HuH-7 (cell line): ENCODE measurements around the gene CAST.
A peak's percentile ranks its signal among the peaks of the same experiment; 100 is the strongest.

Source experiments
- DNase-seq: peaks from one replicate; pipeline ENCODE4 v3.0.0; 2011; ENCODE audit warnings: low spot score

CAST gene

DNA sequence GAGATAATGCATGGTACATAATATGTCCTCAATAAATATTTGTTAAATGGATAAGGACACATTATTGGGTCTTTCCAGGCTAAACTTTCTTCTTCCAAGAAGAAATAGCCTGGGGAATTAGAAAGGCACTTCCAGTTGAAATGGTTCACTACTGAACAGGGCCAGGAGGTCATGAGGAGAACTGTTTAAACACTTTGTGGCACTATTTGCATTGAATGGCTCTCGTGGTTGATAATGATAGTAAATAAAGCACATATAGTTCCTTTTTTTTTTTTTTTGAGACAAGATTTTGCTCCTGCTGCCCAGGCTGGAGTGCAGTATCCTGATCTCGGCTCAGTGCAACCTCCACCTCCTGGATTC, 19.9 kb upstream of the CAST start:
- DNase-seq: no peak

GRCh38 chr5:96645091-96645490, 17.1 kb upstream of the CAST start:
- DNase-seq: no peak

DNA sequence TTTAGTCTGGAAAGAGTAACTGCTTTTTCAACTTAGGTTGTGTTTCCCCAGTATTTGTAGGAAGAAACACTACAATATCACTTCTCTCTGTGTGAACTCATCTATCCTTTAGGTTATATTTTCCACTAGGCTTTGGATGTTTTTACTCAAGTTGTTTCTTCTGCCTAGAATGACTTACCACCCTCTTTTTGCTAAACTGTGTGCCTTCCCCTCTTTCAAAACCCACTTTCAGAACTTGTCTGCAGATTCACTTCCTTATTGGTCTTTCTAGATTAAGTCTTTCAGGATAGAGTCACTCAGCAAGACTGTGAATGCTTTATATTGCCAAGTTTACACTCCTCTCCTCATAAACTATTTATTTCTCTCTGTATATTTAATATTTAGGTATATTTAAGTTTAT, 14.2 kb upstream of the CAST start:
- no peak for DNase-seq

GRCh38 chr5:96648593-96648992, 13.6 kb upstream of the CAST start:
- no peak for DNase-seq

DNA sequence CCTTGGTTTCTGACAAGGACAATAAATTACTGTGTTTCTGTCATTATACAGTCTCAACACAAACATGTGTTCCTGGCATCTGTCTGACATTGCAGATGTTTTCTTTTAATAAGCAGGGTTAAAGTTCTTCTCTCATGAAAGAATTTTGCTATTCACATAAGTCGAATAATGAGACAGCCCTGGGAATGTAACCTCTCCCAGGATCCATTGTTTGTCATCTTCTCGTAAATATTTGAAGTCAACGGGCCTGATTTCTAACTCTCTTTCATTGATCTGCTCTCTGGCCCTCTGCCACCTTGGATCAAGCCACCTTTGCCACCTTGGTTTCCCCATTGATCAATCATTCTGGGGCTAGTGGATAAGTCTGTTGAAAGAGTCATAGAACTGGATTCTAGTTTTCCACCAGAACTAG, 12.9 kb upstream of the CAST start:
- DNase-seq: no peak

GRCh38 chr5:96649681-96650540, 12.3 kb upstream of the CAST start:
- DNase-seq: no peak

GRCh38 chr5:96651047-96651446, 11.1 kb upstream of the CAST start:
- no peak for DNase-seq

GRCh38 chr5:96651948-96652753, 10.0 kb upstream of the CAST start:
- peak; percentile 25 for DNase-seq

DNA sequence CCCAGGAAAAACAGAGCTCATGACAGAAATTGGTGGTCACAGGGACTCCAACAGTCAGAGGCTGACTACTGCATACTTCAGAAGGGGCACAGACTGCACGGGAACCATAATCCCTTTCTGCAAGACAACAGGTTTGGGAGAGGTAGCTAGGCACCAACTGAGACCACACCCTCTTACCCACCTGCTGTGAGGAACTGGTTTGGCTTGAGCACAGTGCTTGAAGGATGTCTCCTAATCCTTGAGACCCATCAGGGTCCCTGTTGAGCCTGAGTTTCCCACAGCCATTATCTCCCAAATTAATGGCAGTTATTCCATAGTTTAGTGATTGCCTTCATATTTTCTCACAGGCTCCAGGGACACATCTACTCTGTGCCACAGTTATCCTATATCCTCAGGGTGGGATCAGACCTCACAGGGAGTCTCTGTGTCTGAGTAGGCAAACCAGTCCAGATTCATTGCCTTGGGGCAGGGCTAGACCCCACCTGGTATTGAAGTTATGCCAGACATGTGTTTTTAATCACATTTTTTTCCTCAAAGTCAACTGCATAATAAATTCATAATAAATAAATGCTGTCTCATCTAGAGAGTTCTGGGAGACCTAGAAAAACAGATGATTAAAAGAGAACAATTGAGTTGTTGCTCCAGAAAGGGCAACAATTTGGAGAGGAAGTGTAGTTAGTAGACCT, 9.3 kb upstream of the CAST start:
- DNase-seq: no peak

- no peak for DNase-seq
Observed at GRCh38 chr5:96654209-96654608, 8.0 kb upstream of the CAST start.

DNA sequence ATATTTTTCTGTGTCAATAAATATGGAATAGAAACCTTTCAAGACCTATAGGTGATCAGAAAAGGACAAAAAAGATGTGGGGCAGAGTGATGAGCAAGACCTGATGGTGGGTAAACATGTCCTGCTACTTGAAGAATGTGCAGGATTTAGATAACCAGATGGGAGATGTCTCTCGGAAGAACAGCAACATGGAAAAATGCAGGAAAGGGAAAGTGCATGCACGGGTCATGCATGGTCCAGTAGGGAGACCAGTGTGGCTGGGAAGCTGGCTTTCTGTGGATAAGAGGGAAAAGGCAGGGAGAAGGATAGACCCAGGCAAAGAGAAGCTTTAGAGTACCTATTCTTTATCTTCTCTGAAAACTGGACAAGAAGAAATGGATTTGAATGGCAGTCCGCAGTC, 7.1 kb upstream of the CAST start:
- DNase-seq: no peak

- no peak for DNase-seq
Observed at GRCh38 chr5:96655506-96655905, 6.7 kb upstream of the CAST start.

- DNase-seq: peak; percentile 17
Observed at GRCh38 chr5:96657068-96657467, 5.1 kb upstream of the CAST start.

DNA sequence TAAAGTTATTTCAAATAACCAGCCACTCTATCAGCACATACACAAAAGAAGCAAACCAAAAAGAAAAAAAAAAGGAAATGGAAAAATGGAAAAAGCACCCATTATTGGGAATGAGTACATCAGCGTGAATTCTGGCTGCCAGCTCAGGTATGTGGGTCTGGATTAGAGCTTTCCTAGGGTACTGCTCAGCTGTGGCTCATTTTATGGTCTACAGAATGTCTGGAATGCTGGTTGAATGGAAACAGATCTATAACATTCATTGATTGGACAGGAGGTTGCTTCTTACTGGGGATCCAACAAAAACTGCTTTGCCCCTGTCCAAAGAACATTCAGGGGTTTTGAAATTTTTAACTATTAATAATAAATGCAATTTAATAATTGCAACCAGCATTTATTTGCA, 3.9 kb upstream of the CAST start:
- DNase-seq: no peak

GRCh38 chr5:96659170-96659569, 3.0 kb upstream of the CAST start:
- no peak for DNase-seq

GRCh38 chr5:96660971-96661854, 963 bp upstream of the CAST start:
- DNase-seq: peak; percentile 23

DNA sequence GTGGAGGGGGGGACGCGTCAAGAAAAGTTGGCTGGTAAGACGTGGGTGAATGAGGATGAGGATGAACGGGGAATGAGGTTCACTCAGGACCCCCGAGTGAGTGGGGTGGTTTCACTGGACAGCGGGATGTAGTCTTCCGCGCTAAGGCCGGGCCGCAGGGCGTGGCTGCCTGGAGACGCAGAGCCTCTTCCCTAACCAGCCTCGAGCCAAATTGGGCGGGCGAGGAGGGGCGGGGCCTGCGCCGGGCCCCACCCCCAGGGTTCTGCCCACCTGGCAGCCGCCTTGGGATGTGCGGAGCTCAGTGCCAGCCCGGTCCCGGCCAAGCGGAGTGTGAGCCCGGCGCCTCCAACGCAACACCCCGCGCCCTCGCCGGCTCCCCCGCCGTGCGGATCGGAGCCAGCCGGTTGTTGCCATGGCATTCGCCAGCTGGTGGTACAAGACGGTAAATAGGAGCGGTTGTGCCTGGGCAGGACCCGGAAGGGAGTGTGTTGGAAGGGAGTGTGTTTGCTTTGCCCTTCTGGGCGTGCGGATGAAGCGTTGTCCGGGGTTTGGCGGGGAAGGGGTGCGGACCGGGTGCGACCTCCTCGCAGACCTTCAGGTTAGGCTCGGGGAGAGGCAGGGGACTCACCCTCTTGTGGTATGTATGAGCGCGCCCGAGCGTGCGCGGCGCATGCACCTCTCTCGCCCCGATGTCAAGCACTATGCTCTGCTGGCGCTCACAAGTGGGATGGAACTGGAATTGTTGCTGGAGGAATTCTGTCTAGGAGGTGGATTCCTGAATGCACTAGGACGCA, 746 bp downstream of the CAST start:
- peak; percentile 86 for DNase-seq

GRCh38 chr5:96663608-96664007, 1.4 kb downstream of the CAST start:
- no peak for DNase-seq

DNA sequence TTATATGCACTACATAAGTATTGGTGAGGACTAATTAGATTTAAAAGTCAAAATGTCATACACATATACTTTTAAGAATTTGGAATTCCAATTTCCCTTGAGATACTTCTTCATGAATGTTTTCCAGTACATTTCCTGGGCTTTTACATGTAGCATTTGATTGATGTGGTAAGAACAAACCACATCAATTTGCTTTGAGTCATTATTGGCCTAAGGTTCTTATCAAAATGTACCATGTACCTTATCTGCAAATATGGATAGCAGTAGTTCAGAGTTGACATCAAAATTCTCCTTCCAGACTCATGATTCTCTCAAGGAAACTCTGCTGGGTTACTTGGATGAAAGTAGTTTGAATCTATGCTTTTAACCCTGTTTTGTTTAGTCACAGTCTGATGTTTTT, 2.5 kb downstream of the CAST start:
- DNase-seq: no peak

DNA sequence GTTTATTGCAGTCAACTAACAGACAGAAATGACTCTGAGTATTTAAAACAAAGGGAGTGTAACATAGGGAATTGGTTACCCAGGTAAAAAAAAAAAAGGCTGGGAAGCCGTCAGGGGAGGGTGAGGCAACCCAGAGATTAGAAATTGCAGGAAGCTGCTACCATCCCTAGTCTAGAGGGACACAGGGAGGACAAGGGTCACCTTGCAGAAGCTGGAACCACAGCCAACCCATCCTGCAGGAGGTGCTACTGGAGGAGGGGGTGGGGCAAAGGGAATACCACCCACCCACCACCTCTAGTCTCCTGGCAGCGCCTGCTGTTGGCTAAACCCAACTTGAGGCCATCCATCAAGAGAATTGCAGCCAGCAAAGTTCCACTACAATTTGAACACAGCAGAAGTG, 6.5 kb downstream of the CAST start:
- DNase-seq: peak; percentile 55

DNA sequence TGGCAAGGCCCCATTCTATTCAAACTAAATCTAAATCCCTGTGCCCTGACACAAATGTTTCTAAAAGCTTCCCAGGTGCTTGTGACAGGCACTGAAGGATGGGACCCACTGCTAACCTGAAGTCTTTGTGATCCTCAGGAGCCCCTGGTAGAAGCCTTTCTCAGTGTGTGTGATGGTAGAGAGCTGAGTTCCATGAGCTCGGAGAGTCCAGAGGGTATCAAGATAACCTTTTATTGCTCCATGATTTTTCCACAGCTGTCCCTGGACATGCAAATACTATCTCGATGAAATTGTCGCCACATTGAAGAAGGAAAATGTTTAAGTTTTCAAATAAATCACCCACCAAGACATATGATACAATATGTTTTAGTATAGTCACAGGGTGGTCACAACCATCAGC, 7.7 kb downstream of the CAST start:
- no peak for DNase-seq
